Rectal smooth muscle tissue (tissue), 1 donor: Measurements from ENCODE around the gene ACE.

Experiments used
- H3K27ac ChIP-seq: one replicate; pipeline ENCODE4 v1.7.0; 2013; ENCODE audit warnings: low read depth, low read length, inconsistent platforms
- H3K27me3 ChIP-seq: one replicate; pipeline ENCODE4 v1.7.0; 2013; ENCODE audit warnings: low read length; ENCODE audit not compliant: control insufficient read depth, insufficient read depth
- H3K36me3 ChIP-seq: one replicate; pipeline ENCODE4 v1.7.0; 2013; ENCODE audit warnings: low read length; ENCODE audit not compliant: control insufficient read depth, insufficient read depth
- H3K4me1 ChIP-seq: one replicate; pipeline ENCODE4 v1.7.0; 2013; ENCODE audit warnings: low read length; ENCODE audit not compliant: control insufficient read depth, insufficient read depth
- H3K4me3 ChIP-seq: one replicate; pipeline ENCODE4 v1.7.0; 2013; ENCODE audit warnings: low read length
- H3K9ac ChIP-seq: one replicate; pipeline ENCODE4 v1.7.0; 2013; ENCODE audit warnings: low read length

ACE gene

DNA sequence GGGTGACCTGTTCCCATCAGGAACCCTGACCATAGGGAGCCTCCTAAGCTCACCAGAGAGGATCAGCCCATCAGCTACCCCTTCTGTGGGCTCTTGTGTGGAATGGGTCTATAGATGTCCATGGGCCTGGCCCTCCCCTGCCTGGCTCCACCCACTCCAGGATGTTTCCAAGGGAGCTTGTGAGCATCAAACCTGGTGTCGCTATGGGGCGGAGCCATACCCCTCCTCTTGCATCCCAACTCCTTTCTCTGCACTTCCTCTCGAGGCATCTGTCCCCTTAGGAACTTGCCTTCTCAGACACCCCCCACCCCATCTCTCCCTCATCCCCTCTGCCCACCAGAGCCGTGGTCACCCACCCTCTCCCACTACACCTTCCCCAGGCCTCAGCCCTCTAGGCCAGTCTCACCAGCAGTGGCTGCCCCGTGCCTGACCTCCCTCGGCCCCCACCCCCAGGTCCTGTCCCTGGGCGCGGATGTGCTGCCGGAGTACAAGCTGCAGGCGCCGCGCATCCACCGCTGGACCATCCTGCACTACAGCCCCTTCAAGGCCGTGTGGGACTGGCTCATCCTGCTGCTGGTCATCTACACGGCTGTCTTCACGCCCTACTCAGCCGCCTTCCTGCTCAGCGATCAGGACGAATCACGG is 56.7 kb downstream of the ACE start:
- no peaks in the 10 kb centered on the region for H3K4me1 ChIP-seq
- no peak overlapping the region for H3K27ac ChIP-seq
- no peaks in the 10 kb centered on the region for H3K36me3 ChIP-seq
- H3K4me3 ChIP-seq, result no peak overlapping the region
- peaks cover 8% of the 10 kb centered on the region for H3K27me3 ChIP-seq
- no peak overlapping the region for H3K9ac ChIP-seq

DNA sequence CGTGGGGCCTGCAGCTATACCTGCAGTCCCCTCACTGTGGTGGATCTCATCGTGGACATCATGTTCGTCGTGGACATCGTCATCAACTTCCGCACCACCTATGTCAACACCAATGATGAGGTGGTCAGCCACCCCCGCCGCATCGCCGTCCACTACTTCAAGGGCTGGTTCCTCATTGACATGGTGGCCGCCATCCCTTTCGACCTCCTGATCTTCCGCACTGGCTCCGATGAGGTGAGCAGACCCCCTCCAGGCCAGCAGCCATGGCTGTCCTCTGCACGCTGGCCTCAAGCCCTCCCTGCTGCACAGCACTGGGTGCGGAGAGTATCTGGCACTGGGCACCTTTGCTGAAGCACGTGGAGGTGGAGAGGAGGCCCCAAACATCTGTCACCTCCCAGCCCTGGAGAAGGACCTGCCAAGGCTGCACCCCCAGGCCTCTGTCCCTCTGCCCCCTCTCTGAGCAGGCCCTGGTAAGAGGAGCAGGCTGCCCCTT is 57.3 kb downstream of the ACE start:
- Histone ChIP-seq H3K27me3 (peaks cover 11% of the 10 kb centered on the region), H3K9ac (no peak overlapping the region), H3K4me1 (no peaks in the 10 kb centered on the region), H3K27ac (no peak overlapping the region), H3K36me3 (no peaks in the 10 kb centered on the region), H3K4me3 (no peak overlapping the region)

DNA sequence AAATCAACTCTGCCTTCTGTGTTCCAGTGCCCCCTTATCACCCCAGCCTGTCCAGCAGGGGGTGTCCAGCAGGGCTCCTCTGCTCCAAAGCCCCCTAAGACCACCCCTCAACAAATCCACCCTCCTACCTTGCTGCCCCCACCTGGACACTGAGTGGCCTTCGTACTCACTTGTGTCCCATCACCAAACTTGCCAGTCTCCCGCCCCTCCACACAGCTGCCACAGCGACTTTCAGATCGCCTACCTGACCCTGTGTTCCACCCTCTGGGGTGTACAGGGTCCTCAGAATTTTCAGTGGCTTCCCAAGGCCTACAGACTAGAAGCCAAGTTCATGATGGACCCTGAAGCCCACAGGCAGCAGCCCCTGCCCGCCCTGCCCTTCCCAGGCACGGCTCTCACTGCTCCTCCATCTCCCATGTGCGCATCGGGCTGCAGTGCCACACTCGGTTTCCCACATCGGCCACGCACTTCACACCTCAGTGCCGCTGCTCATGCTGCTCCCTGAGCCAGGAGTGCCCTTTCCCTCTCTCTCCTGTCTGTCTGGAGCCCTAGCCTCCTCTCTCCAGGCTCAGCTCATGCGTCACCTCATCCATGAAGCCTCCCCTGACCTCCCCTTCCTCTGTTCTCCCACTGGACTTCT is 58.1 kb downstream of the ACE start:
- Histone ChIP-seq H3K27ac (no peak overlapping the region), H3K36me3 (no peaks in the 10 kb centered on the region), H3K4me3 (no peak overlapping the region), H3K9ac (no peak overlapping the region), H3K4me1 (no peaks in the 10 kb centered on the region), H3K27me3 (peaks cover 18% of the 10 kb centered on the region)

DNA sequence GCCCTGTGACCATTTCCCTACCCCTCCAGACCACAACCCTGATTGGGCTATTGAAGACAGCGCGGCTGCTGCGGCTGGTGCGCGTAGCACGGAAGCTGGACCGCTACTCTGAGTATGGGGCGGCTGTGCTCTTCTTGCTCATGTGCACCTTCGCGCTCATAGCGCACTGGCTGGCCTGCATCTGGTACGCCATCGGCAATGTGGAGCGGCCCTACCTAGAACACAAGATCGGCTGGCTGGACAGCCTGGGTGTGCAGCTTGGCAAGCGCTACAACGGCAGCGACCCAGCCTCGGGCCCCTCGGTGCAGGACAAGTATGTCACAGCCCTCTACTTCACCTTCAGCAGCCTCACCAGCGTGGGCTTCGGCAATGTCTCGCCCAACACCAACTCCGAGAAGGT is 58.8 kb downstream of the ACE start:
- Histone ChIP-seq H3K36me3 (no peaks in the 10 kb centered on the region), H3K9ac (no peak overlapping the region), H3K4me3 (no peak overlapping the region), H3K27ac (no peak overlapping the region), H3K27me3 (peaks cover 20% of the 10 kb centered on the region), H3K4me1 (no peaks in the 10 kb centered on the region)

DNA sequence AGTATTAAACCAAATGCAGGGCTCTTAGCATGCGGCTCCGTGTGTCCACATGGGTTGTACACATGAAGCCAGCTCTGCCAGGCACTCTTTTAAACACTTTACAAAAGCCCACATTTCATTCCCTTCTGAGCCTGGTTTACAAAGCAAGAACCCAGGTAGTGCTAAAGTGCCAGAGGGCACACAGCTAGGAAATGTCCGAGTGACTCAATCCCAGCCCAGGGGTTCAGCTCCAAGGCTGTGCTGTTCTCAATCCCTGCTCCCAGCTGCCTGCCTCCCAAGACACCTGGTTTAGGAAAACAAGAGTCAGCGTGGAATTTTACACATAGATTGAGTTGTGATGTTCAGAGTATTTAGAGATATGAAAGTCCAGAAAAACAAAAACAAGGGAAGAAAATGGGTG is 60.1 kb downstream of the ACE start:
- no peaks in the 10 kb centered on the region for H3K36me3 ChIP-seq
- H3K4me1 ChIP-seq, result no peaks in the 10 kb centered on the region
- H3K27me3 ChIP-seq, result peaks cover 20% of the 10 kb centered on the region
- H3K9ac ChIP-seq, result no peak overlapping the region
- H3K27ac ChIP-seq, result no peak overlapping the region
- no peak overlapping the region for H3K4me3 ChIP-seq

DNA sequence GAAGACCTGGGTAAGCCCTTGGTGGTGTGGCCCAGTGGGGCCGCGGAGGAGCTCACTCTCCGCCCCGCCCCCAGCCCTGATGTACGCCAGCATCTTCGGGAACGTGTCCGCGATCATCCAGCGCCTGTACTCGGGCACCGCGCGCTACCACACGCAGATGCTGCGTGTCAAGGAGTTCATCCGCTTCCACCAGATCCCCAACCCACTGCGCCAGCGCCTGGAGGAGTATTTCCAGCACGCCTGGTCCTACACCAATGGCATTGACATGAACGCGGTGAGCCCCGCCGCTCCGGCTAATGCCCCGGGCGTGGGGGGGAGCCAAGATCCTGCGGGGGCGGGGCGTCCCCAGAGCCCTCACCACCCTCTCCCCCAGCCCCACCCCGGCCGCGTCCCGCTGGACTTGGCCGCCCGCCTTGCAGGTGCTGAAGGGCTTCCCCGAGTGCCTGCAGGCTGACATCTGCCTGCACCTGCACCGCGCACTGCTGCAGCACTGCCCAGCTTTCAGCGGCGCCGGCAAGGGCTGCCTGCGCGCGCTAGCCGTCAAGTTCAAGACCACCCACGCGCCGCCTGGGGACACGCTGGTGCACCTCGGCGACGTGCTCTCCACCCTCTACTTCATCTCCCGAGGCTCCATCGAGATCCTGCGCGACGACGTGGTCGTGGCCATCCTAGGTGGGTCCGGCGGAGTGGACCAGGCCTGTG is 61.3 kb downstream of the ACE start:
- Histone ChIP-seq H3K27ac (no peak overlapping the region), H3K4me1 (no peaks in the 10 kb centered on the region), H3K9ac (no peak overlapping the region), H3K36me3 (no peaks in the 10 kb centered on the region), H3K4me3 (no peak overlapping the region), H3K27me3 (peaks cover 20% of the 10 kb centered on the region)

DNA sequence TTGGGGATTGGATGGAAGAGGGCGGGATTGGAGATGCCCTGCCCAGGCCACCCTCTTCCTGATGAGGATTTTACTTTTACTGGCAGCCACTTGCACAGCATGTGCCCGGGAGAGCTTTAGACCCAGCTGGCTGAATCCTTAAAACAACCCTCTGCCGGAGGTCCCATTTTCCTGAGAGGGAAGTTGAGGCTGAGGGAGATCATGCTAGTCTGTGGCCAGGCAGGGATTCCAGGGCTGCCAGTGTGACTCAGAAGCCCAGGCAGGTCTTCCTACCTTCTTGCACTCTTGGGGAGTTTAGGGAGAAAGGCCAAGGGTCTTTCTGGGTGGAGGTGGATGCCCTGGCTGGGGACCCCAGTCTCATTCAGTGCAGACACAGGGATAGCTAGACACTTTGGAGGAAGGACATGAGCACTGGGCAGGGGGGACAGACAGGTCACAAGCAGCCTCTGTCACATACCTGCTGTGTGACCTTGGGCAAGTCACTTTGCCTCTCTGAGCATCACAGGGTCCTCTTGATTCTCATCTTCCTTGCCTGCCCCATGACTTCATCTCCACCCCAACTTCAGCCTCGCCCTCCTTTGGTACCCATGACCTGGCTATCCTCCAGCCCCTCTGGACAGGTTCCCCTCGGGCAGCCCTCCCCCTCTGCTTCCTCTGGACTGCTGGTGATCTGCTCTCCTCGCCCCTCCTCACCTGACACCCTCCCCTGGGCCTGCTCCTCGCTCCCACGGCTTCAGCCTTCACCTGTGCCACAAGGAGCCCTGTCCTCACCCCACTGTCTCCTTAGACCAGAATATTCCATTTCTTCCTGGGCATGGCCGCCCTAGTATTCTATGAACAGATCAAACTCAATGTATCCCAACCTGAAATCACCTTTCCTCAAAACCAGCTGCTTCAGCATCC is 62.1 kb downstream of the ACE start:
- H3K4me3 ChIP-seq, result no peak overlapping the region
- H3K27ac ChIP-seq, result no peak overlapping the region
- no peaks in the 10 kb centered on the region for H3K36me3 ChIP-seq
- H3K27me3 ChIP-seq, result peaks cover 20% of the 10 kb centered on the region
- no peaks in the 10 kb centered on the region for H3K4me1 ChIP-seq
- H3K9ac ChIP-seq, result no peak overlapping the region

DNA sequence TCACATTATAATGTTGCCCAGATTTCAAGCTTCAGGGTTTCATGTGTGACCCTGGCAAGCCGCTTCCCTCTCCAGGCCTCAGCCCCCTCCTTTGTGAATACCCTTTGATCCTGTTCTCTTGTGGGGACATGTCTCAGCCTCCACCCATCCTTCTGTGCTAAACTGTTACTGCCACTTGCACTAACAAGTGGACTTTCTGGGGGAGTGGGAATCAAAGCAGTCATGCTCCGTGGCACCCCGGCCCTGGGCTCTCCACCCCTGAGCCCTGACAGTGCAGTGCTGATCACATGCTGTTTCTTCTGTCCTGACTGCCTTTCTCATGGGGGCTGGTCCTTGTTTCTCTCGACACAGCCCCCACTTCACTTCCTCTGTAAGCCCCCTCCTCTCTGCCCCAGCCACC is 63.7 kb downstream of the ACE start:
- no peak overlapping the region for H3K9ac ChIP-seq
- H3K4me1 ChIP-seq, result no peaks in the 10 kb centered on the region
- H3K27ac ChIP-seq, result no peak overlapping the region
- peaks cover 20% of the 10 kb centered on the region for H3K27me3 ChIP-seq
- no peaks in the 10 kb centered on the region for H3K36me3 ChIP-seq
- H3K4me3 ChIP-seq, result no peak overlapping the region

DNA sequence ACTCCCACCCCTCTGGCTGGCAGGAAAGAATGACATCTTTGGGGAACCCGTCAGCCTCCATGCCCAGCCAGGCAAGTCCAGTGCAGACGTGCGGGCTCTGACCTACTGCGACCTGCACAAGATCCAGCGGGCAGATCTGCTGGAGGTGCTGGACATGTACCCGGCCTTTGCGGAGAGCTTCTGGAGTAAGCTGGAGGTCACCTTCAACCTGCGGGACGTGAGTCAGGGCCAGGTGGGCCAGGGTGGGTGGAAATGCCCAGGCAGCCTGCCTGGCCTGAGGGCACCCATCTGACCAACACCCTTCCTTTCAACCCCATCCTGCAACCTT is 65.3 kb downstream of the ACE start:
- Histone ChIP-seq H3K9ac (no peak overlapping the region), H3K4me1 (no peaks in the 10 kb centered on the region), H3K4me3 (no peak overlapping the region), H3K27ac (no peak overlapping the region), H3K27me3 (peaks cover 20% of the 10 kb centered on the region), H3K36me3 (no peaks in the 10 kb centered on the region)

DNA sequence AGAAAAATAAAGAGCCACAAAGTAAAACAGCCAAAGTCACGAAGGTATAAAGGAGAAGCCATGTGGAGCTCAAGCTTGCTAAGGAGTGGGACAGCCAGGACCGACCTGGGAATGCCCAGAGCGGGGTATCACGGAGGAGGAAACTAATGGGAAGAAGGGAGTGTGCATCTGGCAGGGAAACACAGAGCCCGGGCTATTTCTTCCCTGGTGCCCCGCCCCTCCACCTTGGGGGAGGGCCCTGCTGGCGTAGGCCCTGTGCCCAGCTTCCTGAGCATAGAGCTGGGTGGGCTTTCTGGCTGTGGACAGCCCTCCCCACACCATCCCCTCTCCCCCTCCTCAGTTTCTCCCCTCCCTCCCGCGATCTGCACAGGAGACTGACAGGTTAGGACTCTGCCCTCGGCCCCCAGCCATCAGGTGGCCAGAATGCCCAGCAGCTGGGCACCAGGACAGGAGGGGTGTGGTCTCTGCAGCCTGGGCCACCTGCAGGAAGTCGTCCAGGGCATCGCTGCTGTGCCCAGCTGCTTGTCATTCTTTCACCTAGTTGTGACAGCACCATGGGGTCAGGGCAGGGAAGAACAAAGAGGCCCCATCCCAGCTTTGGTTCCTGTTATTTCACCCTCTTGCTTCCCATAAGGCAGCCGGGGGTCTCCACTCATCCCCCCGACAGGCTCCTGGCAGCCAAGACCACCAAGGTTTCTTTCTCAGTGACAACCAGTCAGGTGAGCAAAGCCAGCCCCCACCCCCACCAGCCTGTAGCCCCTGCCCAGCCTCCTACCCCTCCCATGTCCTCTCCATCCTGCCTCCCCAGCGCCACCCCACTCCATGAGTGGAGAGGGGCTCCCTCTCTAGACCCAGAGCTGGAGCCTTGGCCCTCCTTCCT is 66.3 kb downstream of the ACE start:
- no peaks in the 10 kb centered on the region for H3K36me3 ChIP-seq
- H3K27ac ChIP-seq, result no peak overlapping the region
- H3K9ac ChIP-seq, result no peak overlapping the region
- H3K4me1 ChIP-seq, result no peaks in the 10 kb centered on the region
- H3K4me3 ChIP-seq, result no peak overlapping the region
- peaks cover 15% of the 10 kb centered on the region for H3K27me3 ChIP-seq

DNA sequence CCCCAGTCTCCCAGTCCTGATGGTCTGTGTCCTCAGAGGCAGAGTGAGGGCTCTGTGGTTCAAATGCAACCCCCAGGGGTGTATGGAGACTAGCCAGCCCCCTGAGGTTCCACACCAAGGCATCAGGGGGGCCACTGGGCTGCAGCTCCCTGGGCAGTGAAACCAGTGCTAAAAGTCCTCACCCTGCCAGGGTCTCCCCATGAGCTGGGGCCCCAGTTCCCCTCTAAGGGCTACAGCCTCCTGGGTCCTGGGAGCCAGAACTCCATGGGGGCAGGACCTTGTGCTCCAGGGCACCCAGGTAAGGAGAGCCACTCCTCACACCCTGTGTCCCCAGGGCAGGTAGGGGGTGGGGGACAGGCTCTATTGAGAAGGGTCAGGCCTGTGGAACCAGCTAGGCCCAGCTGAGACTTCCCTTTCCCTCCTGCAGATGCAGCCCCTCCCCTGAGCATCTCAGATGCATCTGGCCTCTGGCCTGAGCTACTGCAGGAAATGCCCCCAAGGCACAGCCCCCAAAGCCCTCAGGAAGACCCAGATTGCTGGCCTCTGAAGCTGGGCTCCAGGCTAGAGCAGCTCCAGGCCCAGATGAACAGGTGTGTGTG is 67.1 kb downstream of the ACE start:
- Histone ChIP-seq H3K4me3 (no peak overlapping the region), H3K36me3 (no peaks in the 10 kb centered on the region), H3K27me3 (peaks cover 11% of the 10 kb centered on the region), H3K27ac (no peak overlapping the region), H3K4me1 (no peaks in the 10 kb centered on the region), H3K9ac (no peak overlapping the region)
